SU-DHL-6 (cell line): ENCODE results near the gene MTX1.

Experiments
- EZH2phosphoT487 ChIP-seq: fragments of 200-600 bp; sonication (generic), shearing (Covaris generic); conservative IDR thresholded peaks from 2 replicates; pipeline ENCODE4 v1.6.1; 2018; ENCODE audit warnings: mild to moderate bottlenecking, antibody characterized with exemption, low read length, moderate library complexity, mixed read lengths
- TF ChIP-seq, protein P1 (sequence below): fragments of 200-600 bp; sonication (generic); IDR thresholded peaks from one replicate; pipeline ENCODE4 v1.5.1; 2017; ENCODE audit warnings: antibody characterized with exemption, mild to moderate bottlenecking, low read length, moderate library complexity; ENCODE audit not compliant: insufficient read depth, poor library complexity, severe bottlenecking

DNA sequence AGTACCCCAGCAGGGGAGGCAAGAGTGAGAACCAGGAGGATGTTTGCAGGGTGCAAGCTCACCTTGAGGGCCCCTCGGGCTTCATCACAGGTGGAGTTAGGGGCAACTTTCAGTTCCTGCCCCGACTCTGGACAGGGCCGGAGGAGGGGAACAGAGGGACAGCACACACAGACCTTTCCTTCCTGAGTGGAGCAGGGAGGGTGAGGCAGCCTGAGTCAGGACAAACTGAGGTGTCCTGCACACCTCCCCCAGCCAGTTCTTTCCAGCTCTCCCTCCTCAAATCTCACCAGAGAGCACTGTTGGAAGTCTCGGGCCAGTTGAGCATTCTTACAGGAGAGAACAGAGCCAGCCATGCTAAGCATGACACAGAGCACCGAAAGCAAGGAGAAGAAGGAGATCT, 45.3 kb downstream of the MTX1 start:
- TF ChIP-seq, protein P1, sequence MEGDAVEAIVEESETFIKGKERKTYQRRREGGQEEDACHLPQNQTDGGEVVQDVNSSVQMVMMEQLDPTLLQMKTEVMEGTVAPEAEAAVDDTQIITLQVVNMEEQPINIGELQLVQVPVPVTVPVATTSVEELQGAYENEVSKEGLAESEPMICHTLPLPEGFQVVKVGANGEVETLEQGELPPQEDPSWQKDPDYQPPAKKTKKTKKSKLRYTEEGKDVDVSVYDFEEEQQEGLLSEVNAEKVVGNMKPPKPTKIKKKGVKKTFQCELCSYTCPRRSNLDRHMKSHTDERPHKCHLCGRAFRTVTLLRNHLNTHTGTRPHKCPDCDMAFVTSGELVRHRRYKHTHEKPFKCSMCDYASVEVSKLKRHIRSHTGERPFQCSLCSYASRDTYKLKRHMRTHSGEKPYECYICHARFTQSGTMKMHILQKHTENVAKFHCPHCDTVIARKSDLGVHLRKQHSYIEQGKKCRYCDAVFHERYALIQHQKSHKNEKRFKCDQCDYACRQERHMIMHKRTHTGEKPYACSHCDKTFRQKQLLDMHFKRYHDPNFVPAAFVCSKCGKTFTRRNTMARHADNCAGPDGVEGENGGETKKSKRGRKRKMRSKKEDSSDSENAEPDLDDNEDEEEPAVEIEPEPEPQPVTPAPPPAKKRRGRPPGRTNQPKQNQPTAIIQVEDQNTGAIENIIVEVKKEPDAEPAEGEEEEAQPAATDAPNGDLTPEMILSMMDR, result no peak
- no peak for TF ChIP-seq EZH2phosphoT487
